WTC11 (cell line): Measurements from ENCODE around the gene CA11. TPM values are rescaled to one million over a fixed set of nuclear protein-coding genes. Genes with fewer than 3 reads are reported as not detected.
A peak's percentile ranks its signal among the peaks of the same experiment; 100 is the strongest.

Experiments used
- ARID4B ChIP-seq: sonication (generic); formaldehyde crosslinking; IDR thresholded peaks from 2 replicates; pipeline ENCODE4 v1.8.0; 2023; ENCODE audit warnings: missing genetic modification reagents, mild to moderate bottlenecking, borderline replicate concordance
- ATF1 ChIP-seq: sonication (generic); formaldehyde crosslinking; IDR thresholded peaks from 2 replicates; pipeline ENCODE4 v1.8.1; 2023; ENCODE audit warnings: mild to moderate bottlenecking, moderate library complexity, missing genetic modification reagents
- ATF3 ChIP-seq: sonication (generic); formaldehyde crosslinking; conservative IDR thresholded peaks from 2 replicates; pipeline ENCODE4 v1.8.1; 2022; ENCODE audit warnings: mild to moderate bottlenecking, missing genetic modification reagents
- CREB1 ChIP-seq: sonication (generic); formaldehyde crosslinking; IDR thresholded peaks from 2 replicates; pipeline ENCODE4 v1.8.0; 2023; ENCODE audit warnings: mild to moderate bottlenecking, missing genetic modification reagents
- CREM ChIP-seq: sonication (generic); formaldehyde crosslinking; IDR thresholded peaks from 2 replicates; pipeline ENCODE4 v1.8.1; 2022; ENCODE audit warnings: mild to moderate bottlenecking, missing genetic modification reagents, moderate library complexity
- CTCF ChIP-seq: fragments of 200-600 bp; IDR thresholded peaks from 2 replicates; pipeline ENCODE4 v1.8.0; 2022; ENCODE audit warnings: antibody characterized with exemption
- E2F5 ChIP-seq: sonication (generic); formaldehyde crosslinking; IDR thresholded peaks from 2 replicates; pipeline ENCODE4 v1.8.1; 2022; ENCODE audit warnings: mild to moderate bottlenecking, moderate library complexity, missing genetic modification reagents
- EMX1 ChIP-seq: fragments of 250-450 bp; sonication (Bioruptor Pico); IDR thresholded peaks from 2 replicates; pipeline ENCODE4 v1.8.0; 2021; ENCODE audit warnings: mild to moderate bottlenecking
- ETV6 ChIP-seq: sonication (generic); formaldehyde crosslinking; IDR thresholded peaks from 2 replicates; pipeline ENCODE4 v1.8.1; 2022; ENCODE audit warnings: mild to moderate bottlenecking, missing genetic modification reagents
- FOXP1 ChIP-seq: sonication (generic); formaldehyde crosslinking; IDR thresholded peaks from 2 replicates; pipeline ENCODE4 v1.8.0; 2022; ENCODE audit warnings: missing genetic modification reagents, mild to moderate bottlenecking, moderate library complexity, borderline replicate concordance
- GABPB1 ChIP-seq: sonication (generic); formaldehyde crosslinking; IDR thresholded peaks from 2 replicates; pipeline ENCODE4 v1.8.1; 2023; ENCODE audit warnings: mild to moderate bottlenecking, missing genetic modification reagents
- HMGXB4 ChIP-seq: sonication (generic); formaldehyde crosslinking; IDR thresholded peaks from 2 replicates; pipeline ENCODE4 v1.8.1; 2023; ENCODE audit warnings: mild to moderate bottlenecking, moderate library complexity, missing genetic modification reagents
- JUN ChIP-seq: sonication (generic); formaldehyde crosslinking; IDR thresholded peaks from 2 replicates; pipeline ENCODE4 v1.8.0; 2023; ENCODE audit warnings: mild to moderate bottlenecking, missing genetic modification reagents
- NFYB ChIP-seq: sonication (generic); formaldehyde crosslinking; conservative IDR thresholded peaks from 2 replicates; pipeline ENCODE4 v1.8.0; 2022; ENCODE audit warnings: low read depth, missing genetic modification reagents
- RELA ChIP-seq: sonication (generic); formaldehyde crosslinking; IDR thresholded peaks from 2 replicates; pipeline ENCODE4 v1.8.1; 2022; ENCODE audit warnings: missing genetic modification reagents, mild to moderate bottlenecking, borderline replicate concordance
- SMAD4 ChIP-seq: sonication (generic); formaldehyde crosslinking; IDR thresholded peaks from 2 replicates; pipeline ENCODE4 v1.8.0; 2022; ENCODE audit warnings: mild to moderate bottlenecking, missing genetic modification reagents
- SP1 ChIP-seq: sonication (generic); formaldehyde crosslinking; conservative IDR thresholded peaks from 2 replicates; pipeline ENCODE4 v1.8.1; 2022; ENCODE audit warnings: missing genetic modification reagents
- TEAD1 ChIP-seq: sonication (generic); formaldehyde crosslinking; IDR thresholded peaks from 2 replicates; pipeline ENCODE4 v1.8.0; 2022; ENCODE audit warnings: mild to moderate bottlenecking, missing genetic modification reagents
- TEAD4 ChIP-seq: sonication (generic); formaldehyde crosslinking; IDR thresholded peaks from 2 replicates; pipeline ENCODE4 v1.8.0; 2022; ENCODE audit warnings: mild to moderate bottlenecking, missing genetic modification reagents
- USF1 ChIP-seq: sonication (generic); formaldehyde crosslinking; IDR thresholded peaks from 2 replicates; pipeline ENCODE4 v1.8.0; 2022; ENCODE audit warnings: mild to moderate bottlenecking, missing genetic modification reagents
- USF2 ChIP-seq: sonication (generic); formaldehyde crosslinking; IDR thresholded peaks from 2 replicates; pipeline ENCODE4 v1.8.1; 2023; ENCODE audit warnings: mild to moderate bottlenecking, missing genetic modification reagents, moderate library complexity
- ZNF281 ChIP-seq: sonication (generic); formaldehyde crosslinking; IDR thresholded peaks from 2 replicates; pipeline ENCODE4 v1.8.0; 2023; ENCODE audit warnings: mild to moderate bottlenecking, missing genetic modification reagents
- total RNA-seq: library from RNA; stranded (reverse); gene quantifications from 3 replicates; pipeline ENCODE4 v1.2.3, GENCODE V29; 2021

CA11 gene
- total RNA-seq, 1 experiment from 2014 or later = 41.4 TPM

- TF ChIP-seq ZNF281 (peak; percentile 65; the same call in 1 of the 2 replicates), TEAD4 (CRISPR knock-in tag) (0 out of 2 replicates have a peak, but pooled peaks have one; percentile 15), ARID4B (CRISPR knock-in tag) (peak; percentile 72; the same call in 1 of the 2 replicates), GABPB1 (CRISPR knock-in tag) (peak; percentile 60), RELA (CRISPR knock-in tag) (no peak), USF2 (peak; percentile 47), ETV6 (CRISPR knock-in tag) (peak; percentile 41; the same call in 1 of the 2 replicates), CTCF (no peak), NFYB (CRISPR knock-in tag) (peak; percentile 19; the same call in 1 of the 2 replicates), SMAD4 (CRISPR knock-in tag) (0 out of 2 replicates have a peak, but pooled peaks have one; percentile 4), SP1 (CRISPR knock-in tag) (peak; percentile 99), ATF1 (CRISPR knock-in tag) (peak; percentile 86), ATF3 (no peak), FOXP1 (CRISPR knock-in tag) (peak; percentile 80; the same call in 1 of the 2 replicates), JUN (CRISPR knock-in tag) (no peak; the same call in 1 of the 2 replicates), E2F5 (CRISPR knock-in tag) (no peak), CREM (CRISPR knock-in tag) (peak; percentile 100), TEAD1 (CRISPR knock-in tag) (peak; percentile 47; the same call in 1 of the 2 replicates), USF1 (CRISPR knock-in tag) (peak; percentile 66; the same call in 1 of the 2 replicates), EMX1 (CRISPR knock-in tag) (no peak), CREB1 (CRISPR knock-in tag) (peak; percentile 90), HMGXB4 (peak; percentile 69; the same call in 1 of the 2 replicates)
These were observed 26.9 kb downstream of the CA11 start, which contains the start of the genes RPL18 and SPHK2 (continued) for GRCh38 chr19:48618916-48619691.
